Stimulated activated CD4-positive, alpha-beta T cell treated with anti-CD3 and anti-CD28 coated beads, Interleukin-12 subunit alpha, Interleukin-12 subunit beta, amount 100 ng/mL, for 4 hours (primary cell): Measurements from ENCODE around the gene EMX2.
A peak's percentile ranks its signal among the peaks of the same experiment; 100 is the strongest.
"Not testable (repeated sequence)": the region's sequence is repeated elsewhere in the genome, so short reads cannot be mapped to it uniquely, and the experiment has no call there.

Experiments
- DNase-seq: peaks from one replicate; pipeline ENCODE4 v3.0.0-alpha.2; 2020

EMX2 gene

GRCh38 chr10:117542706-117543224 is at the start of gene EMX2:
Gene EMX2 (plus strand): TSS chr10:117542746. CDS start chr10:117543268, 522 bp downstream.
- DNase-seq: no peak

GRCh38 chr10:117496031-117496430 is 46.5 kb upstream of the EMX2 start:
- no peak for DNase-seq

- DNase-seq: peak; percentile 69
These were observed 45.9 kb upstream of the EMX2 start for GRCh38 chr10:117496616-117497028.

- DNase-seq: no peak
These were observed 44.8 kb upstream of the EMX2 start for GRCh38 chr10:117497736-117498135.

- DNase-seq: no peak
These were observed 43.1 kb upstream of the EMX2 start for GRCh38 chr10:117499248-117500105.

- no peak for DNase-seq
These were observed 42.1 kb upstream of the EMX2 start for GRCh38 chr10:117500456-117500855.

GRCh38 chr10:117501460-117502035 is 41.0 kb upstream of the EMX2 start:
- DNase-seq: no peak

GRCh38 chr10:117502421-117503243 is 39.9 kb upstream of the EMX2 start:
- DNase-seq: no peak

GRCh38 chr10:117503244-117504205 is 39.0 kb upstream of the EMX2 start:
- DNase-seq: no peak

- no peak for DNase-seq
These were observed 38.0 kb upstream of the EMX2 start for GRCh38 chr10:117504562-117504961.

GRCh38 chr10:117507081-117507480 is 35.5 kb upstream of the EMX2 start:
- DNase-seq: not testable (repeated sequence)

- no peak for DNase-seq
These were observed 33.0 kb upstream of the EMX2 start for GRCh38 chr10:117509573-117509972.

GRCh38 chr10:117511601-117512390 is 30.8 kb upstream of the EMX2 start:
- no peak for DNase-seq

GRCh38 chr10:117514971-117515370 is 27.6 kb upstream of the EMX2 start:
- no peak for DNase-seq

GRCh38 chr10:117516681-117517080 is 25.9 kb upstream of the EMX2 start:
- no peak for DNase-seq

GRCh38 chr10:117518246-117518645 is 24.3 kb upstream of the EMX2 start:
- no peak for DNase-seq

GRCh38 chr10:117519286-117519685 is 23.3 kb upstream of the EMX2 start:
- no peak for DNase-seq

- DNase-seq: no peak
These were observed 22.7 kb upstream of the EMX2 start for GRCh38 chr10:117519879-117520278.

GRCh38 chr10:117530791-117531190 is 11.8 kb upstream of the EMX2 start:
- no peak for DNase-seq

- no peak for DNase-seq
These were observed 11.1 kb upstream of the EMX2 start for GRCh38 chr10:117531371-117532002.

GRCh38 chr10:117532003-117532385 is 10.6 kb upstream of the EMX2 start:
- no peak for DNase-seq
